ENCODE measurements around the gene DCDC2C. TPM values are rescaled to one million over a fixed set of nuclear protein-coding genes. Genes with fewer than 3 reads are reported as not detected.
A peak's percentile ranks its signal among the peaks of the same experiment; 100 is the strongest.

Gene DCDC2C
- total and polyA plus RNA-seq, 2 of the 4 experiments (the other 2 are of a cell fraction): not detected

DNA sequence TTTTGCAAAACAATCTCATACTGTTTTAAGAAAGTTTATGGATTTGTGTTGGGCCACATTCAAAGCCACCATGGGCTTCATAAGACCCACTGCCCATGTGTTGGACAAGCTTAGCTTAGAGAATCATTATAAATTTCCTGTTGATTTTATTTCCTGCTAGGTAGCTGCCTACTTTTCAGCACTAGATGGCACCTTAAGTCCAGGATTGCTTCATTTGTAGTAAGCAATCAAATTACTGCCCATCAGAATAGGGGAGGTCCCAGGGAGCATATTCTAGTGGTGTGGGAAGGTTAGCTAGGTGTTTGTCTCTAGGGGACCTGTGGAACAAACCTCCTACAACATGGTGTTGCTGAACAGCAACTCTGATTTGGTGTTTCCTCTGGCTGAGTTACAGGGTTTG lies 11.0 kb upstream of the DCDC2C start:
- CTCF ChIA-PET: interaction anchor here (1.1 to 1.7 kb wide), 6 partner anchors 10 to 135 kb away, joined by 3 to 6 read pairs (median 4); no protein-coding TSS in a partner anchor
- in situ Hi-C loops (cut with MboI; ENCODE audit: low sequenced_read_pairs): no loop called here
- H2AK9ac ChIP-seq (replicated peaks; ENCODE audit: low read depth, low read length, poor library complexity): no peak overlapping the region

More for the DNA sequence above, 11.0 kb upstream of the DCDC2C start:
- Histone ChIP-seq H3K27me3 (ENCODE audit: control insufficient read depth, insufficient read depth, low read length) (peaks cover 11% of the 10 kb centered on the region), H4K20me1 (ENCODE audit: insufficient read depth, low read length) (no peaks in the 10 kb centered on the region), H3K9me1 (ENCODE audit: insufficient read depth, low read length) (no peaks in the 10 kb centered on the region), H3K4ac (ENCODE audit: low read depth, low read length) (no peak overlapping the region), H4K5ac (ENCODE audit: low read depth, low read length) (no peak overlapping the region), H3K36me3 (ENCODE audit: control insufficient read depth, insufficient read depth, low read length) (no peaks in the 10 kb centered on the region), H3K4me2 (ENCODE audit: low read depth, low read length) (no peak overlapping the region), H3K79me1 (ENCODE audit: low read depth in 1 of 2, low read length in 2 of 2) (no peaks in the 10 kb centered on the region), H2BK5ac (ENCODE audit: low read depth, low read length, poor library complexity, severe bottlenecking) (no peak overlapping the region), H3K9ac (ENCODE audit: low read depth, low read length) (no peak overlapping the region), H3K23ac (ENCODE audit: low read depth, low read length) (no peak overlapping the region), H2AK5ac (ENCODE audit: low read depth, low read length) (no peak overlapping the region), H3K9me3 (ENCODE audit: control insufficient read depth, insufficient read depth, low read length) (no peaks in the 10 kb centered on the region), H2BK15ac (ENCODE audit: low read depth, low read length) (no peak overlapping the region), H2BK20ac (ENCODE audit: low read depth, low read length) (no peak overlapping the region), H4K91ac (ENCODE audit: insufficient read depth, low read depth, low read length) (no peak overlapping the region), H3K27ac (ENCODE audit: insufficient read depth, low read length) (no peak overlapping the region), H2BK120ac (ENCODE audit: low read depth, low read length) (no peak overlapping the region), H2AFZ (replicated peaks; ENCODE audit: low read length, poor library complexity) (no peak overlapping the region), H4K8ac (ENCODE audit: low read depth in 2 of 2, low read length in 2 of 2) (no peak overlapping the region), H3K4me1 (ENCODE audit: control insufficient read depth, insufficient read depth, low read length) (no peaks in the 10 kb centered on the region), H3K4me3 (ENCODE audit: insufficient read depth, low read depth, low read length) (no peak overlapping the region), H3K18ac (ENCODE audit: low read depth, low read length) (no peak overlapping the region), H3K14ac (replicated peaks; ENCODE audit: low read depth, low read length) (no peak overlapping the region), H3K56ac (ENCODE audit: extremely low read depth, insufficient read depth, low read length) (no peak overlapping the region)
- no TSS peak for BruUV-seq (replicated peaks)
- DNase-seq: peak; percentile 31
- TF ChIP-seq POLR2A (IDR thresholded peaks at IDR 0.05; ENCODE audit: low read depth, low read length): no peak
- TF ChIP-seq, protein P1, sequence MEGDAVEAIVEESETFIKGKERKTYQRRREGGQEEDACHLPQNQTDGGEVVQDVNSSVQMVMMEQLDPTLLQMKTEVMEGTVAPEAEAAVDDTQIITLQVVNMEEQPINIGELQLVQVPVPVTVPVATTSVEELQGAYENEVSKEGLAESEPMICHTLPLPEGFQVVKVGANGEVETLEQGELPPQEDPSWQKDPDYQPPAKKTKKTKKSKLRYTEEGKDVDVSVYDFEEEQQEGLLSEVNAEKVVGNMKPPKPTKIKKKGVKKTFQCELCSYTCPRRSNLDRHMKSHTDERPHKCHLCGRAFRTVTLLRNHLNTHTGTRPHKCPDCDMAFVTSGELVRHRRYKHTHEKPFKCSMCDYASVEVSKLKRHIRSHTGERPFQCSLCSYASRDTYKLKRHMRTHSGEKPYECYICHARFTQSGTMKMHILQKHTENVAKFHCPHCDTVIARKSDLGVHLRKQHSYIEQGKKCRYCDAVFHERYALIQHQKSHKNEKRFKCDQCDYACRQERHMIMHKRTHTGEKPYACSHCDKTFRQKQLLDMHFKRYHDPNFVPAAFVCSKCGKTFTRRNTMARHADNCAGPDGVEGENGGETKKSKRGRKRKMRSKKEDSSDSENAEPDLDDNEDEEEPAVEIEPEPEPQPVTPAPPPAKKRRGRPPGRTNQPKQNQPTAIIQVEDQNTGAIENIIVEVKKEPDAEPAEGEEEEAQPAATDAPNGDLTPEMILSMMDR (conservative IDR thresholded peaks at IDR 0.05; ENCODE audit: low read depth, low read length): peak; percentile 58
- TF ChIP-seq RFX5 (IDR thresholded peaks at IDR 0.05; ENCODE audit: low read depth, low read length): no peak
- TF ChIP-seq SMC3 (IDR thresholded peaks at IDR 0.05; ENCODE audit: low read depth, low read length): peak; percentile 27; the same call in 1 of the 2 replicates
- TF ChIP-seq RAD21 (IDR thresholded peaks at IDR 0.05; ENCODE audit: low read length): peak; percentile 62
- dilution Hi-C loops (cut with HindIII; ENCODE audit: low sequenced_read_pairs, unreplicated experiment) (no loop called here), intact Hi-C loops (cut with micrococcal nuclease) (loop anchor here (1.0 kb wide), 3 partner anchors 8 to 135 kb away; no protein-coding TSS in a partner anchor)
- POLR2A ChIA-PET (ENCODE audit: unreplicated experiment): no interaction called here
- peak; percentile 85 for ATAC-seq (ENCODE audit: low read depth)
